Psoas muscle (tissue), 8 donors: ENCODE results near the gene DNAH8. TPM values are rescaled to one million over a fixed set of nuclear protein-coding genes. Genes with fewer than 3 reads are reported as not detected.

ENCODE experiments used
- ATAC-seq, 4 donors: fragments of 200-7000 bp; cut with Tn5 transposase; one replicate each; pipeline ENCODE4 v1.9.1; 2020; ENCODE audit warnings: moderate library complexity in 3 of 4, mild to moderate bottlenecking in 2 of 4
- DNase-seq, 2 donors: peaks; one replicate each; pipeline ENCODE4 v3.0.0-alpha.2; 2020
- H3K27ac ChIP-seq: fragments of 200-600 bp; one replicate; pipeline ENCODE4 v1.8.0; 2022
- H3K27me3 ChIP-seq, 3 donors: fragments of 200-600 bp in 1 of 3; one replicate each; pipeline versions ENCODE4 v1.6.1 to v1.8.0; 2013 to 2022; ENCODE audit warnings: low read length in 2 of 3, mild to moderate bottlenecking in 2 of 3, moderate library complexity in 1 of 3; ENCODE audit not compliant: insufficient read depth in 3 of 3
- H3K36me3 ChIP-seq, 2 donors: fragments of 200-600 bp in 1 of 2; one replicate each; pipeline versions ENCODE4 v1.6.1 to v1.8.0; 2013 to 2022; ENCODE audit warnings: low read depth in 1 of 2, mild to moderate bottlenecking in 1 of 2, moderate library complexity in 1 of 2; ENCODE audit not compliant: insufficient read depth in 1 of 2
- H3K4me1 ChIP-seq: fragments of 200-600 bp; one replicate; pipeline ENCODE4 v1.8.0; 2022
- H3K4me3 ChIP-seq: fragments of 200-600 bp; one replicate; pipeline ENCODE4 v1.8.0; 2022; ENCODE audit warnings: mild to moderate bottlenecking
- H3K9me3 ChIP-seq: fragments of 200-600 bp; one replicate; pipeline ENCODE4 v1.8.0; 2022
- WGBS, 3 donors: extraction: QIAGEN DNeasy Blood & Tissue Kit; methylation state at CpG; one replicate each; pipeline versions ENCODE4 v1.1.6 to v1.1.7; 2013; 5-methylcytosine and 5-hydroxymethylcytosine counted together
- intact Hi-C, 2 donors: fragments of 100-400 bp; cut with DNase I; formaldehyde crosslinking; loops; one replicate each; pipeline versions ENCODE4 v1.11.0 to v1.14.2; 2022
- polyA plus RNA-seq, 3 donors: library from polyadenylated mRNA; stranded (reverse); fragments of 200-250 nt; gene quantifications; one replicate each; pipeline ENCODE4 v1.2.3, GENCODE V29; 2013
- total RNA-seq, 4 donors: library from RNA; stranded (reverse); fragmentation: NEBNext Ultra II Directional in 2 of 4; extraction: Animal tissue kit (Norgen Biotek cat#: 25700) in 2 of 4; gene quantifications; one replicate each; pipeline versions ENCODE4 v1.2.1 to v1.2.4, GENCODE V29; 2021 to 2023
- TF ChIP-seq, protein P1 (sequence below): fragments of 200-600 bp; IDR thresholded peaks from one replicate; pipeline ENCODE4 v1.8.0; 2022; ENCODE audit warnings: antibody characterized with exemption
- donor health status: healthy with polysubstance abuse.
- donor health status: DM: no; HTN: no; CAD: no; lungs with moderate emphysema.
- donor health status: Bipolar disorder and iron deficiency.
- donor health status: healthy.
- donor health status: DM: yes; HTN: yes; CAD: no.
- donor health status: DM: no; HTN: no; CAD: no.
- donor health status: DM: no; HTN: no; CAD: no.
- donor health status: DM: yes; HTN: yes; CAD: no.

Gene DNAH8
- total and polyA plus RNA-seq, 7 donors, result 0.02 TPM; not detected in 6

DNA sequence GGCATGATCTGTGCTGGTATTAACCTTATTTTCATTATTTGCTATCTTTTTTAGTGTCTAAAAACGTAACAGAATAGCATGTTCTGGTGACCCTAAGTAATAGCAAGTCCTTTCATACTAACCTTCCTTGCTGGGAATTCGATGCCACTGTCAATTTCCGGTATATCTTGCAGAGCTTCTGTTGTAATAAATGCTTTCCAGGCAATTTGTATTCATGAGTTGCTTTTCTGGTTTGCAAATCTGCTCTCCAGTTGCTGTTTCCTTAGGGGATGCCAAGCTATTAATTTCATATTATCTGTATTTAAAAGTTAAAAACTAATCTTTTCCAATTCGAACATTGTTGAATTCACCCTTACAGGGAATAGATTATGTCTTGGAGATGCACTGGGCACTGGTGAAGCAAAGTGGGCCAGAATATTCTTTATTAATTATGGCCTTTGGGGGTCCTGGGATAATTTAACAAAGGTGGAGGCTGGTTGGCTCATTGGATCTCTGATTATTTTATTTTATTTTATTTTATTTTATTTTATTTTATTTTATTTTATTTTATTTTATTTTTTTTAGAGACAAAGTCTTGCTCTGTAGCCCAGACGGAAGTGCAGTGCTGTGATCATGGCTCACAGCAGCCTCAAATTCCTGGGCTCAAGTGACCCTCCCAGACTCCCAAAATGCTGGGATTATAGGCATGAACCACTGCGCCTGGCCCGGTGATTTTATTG lies 209.8 kb downstream of the DNAH8 start:
- DNase-seq (no peak), ATAC-seq (no peak)
- H3K27ac ChIP-seq, result no peak overlapping the region
- H3K4me1 ChIP-seq, result no peaks in the 10 kb centered on the region
- no peaks in the 10 kb centered on the region for H3K9me3 ChIP-seq
- intact Hi-C loops, result no loop called here
- WGBS, 3 donors, result 77 to 86% (median 81%) methylated on average over 7 of the region's 7 CpGs
- TF ChIP-seq, protein P1, sequence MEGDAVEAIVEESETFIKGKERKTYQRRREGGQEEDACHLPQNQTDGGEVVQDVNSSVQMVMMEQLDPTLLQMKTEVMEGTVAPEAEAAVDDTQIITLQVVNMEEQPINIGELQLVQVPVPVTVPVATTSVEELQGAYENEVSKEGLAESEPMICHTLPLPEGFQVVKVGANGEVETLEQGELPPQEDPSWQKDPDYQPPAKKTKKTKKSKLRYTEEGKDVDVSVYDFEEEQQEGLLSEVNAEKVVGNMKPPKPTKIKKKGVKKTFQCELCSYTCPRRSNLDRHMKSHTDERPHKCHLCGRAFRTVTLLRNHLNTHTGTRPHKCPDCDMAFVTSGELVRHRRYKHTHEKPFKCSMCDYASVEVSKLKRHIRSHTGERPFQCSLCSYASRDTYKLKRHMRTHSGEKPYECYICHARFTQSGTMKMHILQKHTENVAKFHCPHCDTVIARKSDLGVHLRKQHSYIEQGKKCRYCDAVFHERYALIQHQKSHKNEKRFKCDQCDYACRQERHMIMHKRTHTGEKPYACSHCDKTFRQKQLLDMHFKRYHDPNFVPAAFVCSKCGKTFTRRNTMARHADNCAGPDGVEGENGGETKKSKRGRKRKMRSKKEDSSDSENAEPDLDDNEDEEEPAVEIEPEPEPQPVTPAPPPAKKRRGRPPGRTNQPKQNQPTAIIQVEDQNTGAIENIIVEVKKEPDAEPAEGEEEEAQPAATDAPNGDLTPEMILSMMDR, result no peak
- H3K27me3 ChIP-seq, result peaks cover 0 to 4% (median 0%) of the 10 kb centered on the region in 3 donors
- no peak overlapping the region for H3K4me3 ChIP-seq
- no peaks in the 10 kb centered on the region for H3K36me3 ChIP-seq

DNA sequence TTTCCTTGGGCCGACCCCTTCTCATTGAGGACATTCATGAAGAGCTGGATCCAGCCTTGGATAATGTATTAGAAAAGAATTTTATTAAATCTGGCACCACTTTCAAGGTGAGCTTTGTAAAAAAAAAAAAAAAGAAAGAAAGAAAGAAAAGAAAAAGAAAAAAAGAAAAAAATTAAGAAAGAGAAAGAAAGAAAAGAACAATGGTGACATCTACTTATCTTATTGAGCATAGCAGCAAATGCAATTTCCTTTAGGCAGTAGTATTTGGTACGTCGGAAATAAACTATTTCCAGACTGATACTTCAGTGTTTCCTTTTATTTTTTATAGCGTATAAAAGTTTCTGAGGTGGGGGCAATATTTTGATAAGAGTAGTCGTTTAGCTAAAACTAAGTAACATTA lies 214.4 kb downstream of the DNAH8 start:
- H3K4me1 ChIP-seq, result no peaks in the 10 kb centered on the region
- TF ChIP-seq, protein P1, result no peak
- H3K27ac ChIP-seq, result no peak overlapping the region
- H3K36me3 ChIP-seq, result no peaks in the 10 kb centered on the region
- H3K27me3 ChIP-seq, result peaks cover 0 to 4% (median 0%) of the 10 kb centered on the region in 3 donors
- DNase-seq (no peak), ATAC-seq (no peak)
- no peak overlapping the region for H3K4me3 ChIP-seq
- WGBS, 3 donors, result 77 to 79% (median 78%) methylated on average over 5 of the region's 5 CpGs
- H3K9me3 ChIP-seq, result no peaks in the 10 kb centered on the region
- intact Hi-C loops, result no loop called here

DNA sequence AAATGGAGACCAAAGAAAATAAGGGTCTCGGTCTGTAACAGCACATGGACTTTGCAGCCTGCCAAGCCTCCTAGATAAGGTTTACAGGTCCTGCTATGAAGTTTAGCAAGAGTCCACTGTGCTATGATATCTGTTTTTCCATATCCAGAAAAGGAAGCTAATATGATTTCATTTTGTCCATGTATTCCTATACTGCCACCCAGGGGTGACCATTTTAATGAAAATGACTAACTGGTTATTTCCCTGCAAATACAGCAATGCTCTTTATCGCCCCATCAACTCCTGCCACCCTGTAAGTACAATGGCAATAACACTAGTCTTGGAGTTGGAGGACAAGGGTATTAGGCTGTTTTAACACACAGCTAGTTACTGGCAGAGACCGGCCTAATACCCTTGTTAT lies 218.3 kb downstream of the DNAH8 start:
- no peaks in the 10 kb centered on the region for H3K27me3 ChIP-seq
- no peaks in the 10 kb centered on the region for H3K4me1 ChIP-seq
- no peaks in the 10 kb centered on the region for H3K9me3 ChIP-seq
- 58 to 74% (median 64%) methylated on average over 3 of the region's 3 CpGs for WGBS, 3 donors
- intact Hi-C loops, result no loop called here
- H3K27ac ChIP-seq, result no peak overlapping the region
- no peak for ATAC-seq
- no peak for DNase-seq
- no peaks in the 10 kb centered on the region for H3K36me3 ChIP-seq
- H3K4me3 ChIP-seq, result no peak overlapping the region
- TF ChIP-seq, protein P1, result no peak

DNA sequence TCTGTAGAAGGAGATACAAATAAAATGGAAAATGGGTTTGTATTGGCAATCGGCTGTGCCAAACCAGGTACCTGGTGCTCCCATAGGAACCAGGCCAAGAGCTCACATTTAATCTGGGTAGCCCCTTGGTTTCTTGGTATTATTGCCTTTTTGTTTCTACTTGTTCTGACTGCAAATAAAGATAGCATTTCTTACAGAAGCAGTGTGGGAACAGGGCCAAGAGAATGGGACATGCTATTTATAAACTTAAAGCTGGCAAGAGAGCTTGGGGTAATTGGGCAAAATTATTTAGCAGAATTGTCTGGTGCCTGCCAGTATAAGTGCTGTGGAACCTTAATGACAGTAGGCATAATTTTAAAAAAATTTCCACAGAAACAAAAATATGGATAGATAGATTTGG lies 219.9 kb downstream of the DNAH8 start:
- Histone ChIP-seq H3K36me3 (no peaks in the 10 kb centered on the region), H3K27ac (no peak overlapping the region), H3K4me3 (no peak overlapping the region), H3K27me3 (no peaks in the 10 kb centered on the region), H3K9me3 (no peaks in the 10 kb centered on the region), H3K4me1 (no peaks in the 10 kb centered on the region)
- WGBS, 3 donors, result 88 to 94% (median 91%) methylated on average over 1 of the region's 1 CpG
- ATAC-seq, result no peak
- TF ChIP-seq, protein P1, result no peak
- intact Hi-C loops, result no loop called here
- no peak for DNase-seq
